ENCODE measurements around the gene RAD51D.

DNA sequence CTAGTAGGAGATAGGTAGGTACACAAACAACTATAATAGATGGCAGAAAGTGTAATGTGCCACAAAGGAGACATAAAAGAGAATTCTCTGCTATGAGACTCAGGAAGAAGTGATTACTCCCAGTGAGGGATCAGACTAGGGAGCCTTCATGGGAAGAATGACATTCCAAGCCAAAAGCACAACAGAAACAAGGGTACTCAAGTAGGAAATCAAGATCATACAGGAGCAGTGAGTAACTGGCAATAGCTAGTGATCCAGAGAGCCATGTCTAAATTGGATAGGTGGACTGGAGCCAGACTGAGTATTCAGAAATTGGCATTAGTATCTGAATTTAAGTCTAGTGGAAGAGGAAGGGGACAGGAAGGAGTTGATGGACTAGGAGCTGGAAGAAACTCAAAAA is 66.9 kb downstream of the RAD51D start:
- TF ChIP-seq YY1 (IDR thresholded peaks at IDR 0.05; ENCODE audit: low read depth), result no peak
- TF ChIP-seq EZH2phosphoT487 (IDR thresholded peaks at IDR 0.05; ENCODE audit: borderline replicate concordance, low read depth), result no peak
- TF ChIP-seq, protein P1, sequence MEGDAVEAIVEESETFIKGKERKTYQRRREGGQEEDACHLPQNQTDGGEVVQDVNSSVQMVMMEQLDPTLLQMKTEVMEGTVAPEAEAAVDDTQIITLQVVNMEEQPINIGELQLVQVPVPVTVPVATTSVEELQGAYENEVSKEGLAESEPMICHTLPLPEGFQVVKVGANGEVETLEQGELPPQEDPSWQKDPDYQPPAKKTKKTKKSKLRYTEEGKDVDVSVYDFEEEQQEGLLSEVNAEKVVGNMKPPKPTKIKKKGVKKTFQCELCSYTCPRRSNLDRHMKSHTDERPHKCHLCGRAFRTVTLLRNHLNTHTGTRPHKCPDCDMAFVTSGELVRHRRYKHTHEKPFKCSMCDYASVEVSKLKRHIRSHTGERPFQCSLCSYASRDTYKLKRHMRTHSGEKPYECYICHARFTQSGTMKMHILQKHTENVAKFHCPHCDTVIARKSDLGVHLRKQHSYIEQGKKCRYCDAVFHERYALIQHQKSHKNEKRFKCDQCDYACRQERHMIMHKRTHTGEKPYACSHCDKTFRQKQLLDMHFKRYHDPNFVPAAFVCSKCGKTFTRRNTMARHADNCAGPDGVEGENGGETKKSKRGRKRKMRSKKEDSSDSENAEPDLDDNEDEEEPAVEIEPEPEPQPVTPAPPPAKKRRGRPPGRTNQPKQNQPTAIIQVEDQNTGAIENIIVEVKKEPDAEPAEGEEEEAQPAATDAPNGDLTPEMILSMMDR (IDR thresholded peaks at IDR 0.05), result no peak
- no peak for TF ChIP-seq POLR2AphosphoS5 (IDR thresholded peaks at IDR 0.05; ENCODE audit: low read depth, low read length)
- TF ChIP-seq FOXJ3 (CRISPR knock-in tag; IDR thresholded peaks at IDR 0.05), result no peak
- no peak for TF ChIP-seq MXI1 (IDR thresholded peaks at IDR 0.05; ENCODE audit: low read depth, low read length)
- TF ChIP-seq EP300 (IDR thresholded peaks at IDR 0.05; ENCODE audit: borderline replicate concordance in 1 of 2, low read depth in 1 of 2, low read length in 1 of 2), result no peak
